SHP77 treated with DMSO at 0.1 percent for 48 hours (cell line): ENCODE measurements around the gene DCUN1D5.
"Not testable (repeated sequence)": the region's sequence is repeated elsewhere in the genome, so short reads cannot be mapped to it uniquely, and the experiment has no call there.

Experiments
- DNase-seq: peaks from one replicate; lab custom pipeline; 2025; lab: John Stamatoyannopoulos, UW

DCUN1D5 gene

GRCh38 chr11:103055221-103055890 lies 36.6 kb downstream of the DCUN1D5 start:
- no peak for DNase-seq

DNA sequence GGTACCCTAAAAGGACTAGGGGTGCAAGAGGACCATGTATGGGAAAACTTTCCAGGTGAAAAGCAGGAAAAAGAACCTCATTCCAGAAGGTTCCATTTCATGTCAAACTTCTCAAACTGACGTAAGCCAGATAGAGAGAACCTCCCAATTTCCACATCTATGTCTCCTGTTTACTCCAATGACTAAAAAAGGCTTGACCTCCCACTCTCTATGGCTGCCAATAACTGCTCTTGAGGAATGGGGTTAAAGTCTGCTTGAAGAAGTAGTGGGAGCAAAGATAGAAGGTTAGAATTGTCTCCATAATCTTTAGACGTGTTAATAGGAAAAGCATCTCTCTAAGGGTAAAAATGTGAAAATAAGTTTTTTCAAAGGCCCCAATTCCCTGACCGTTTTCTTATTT lies 38.0 kb downstream of the DCUN1D5 start:
- no peak for DNase-seq

DNA sequence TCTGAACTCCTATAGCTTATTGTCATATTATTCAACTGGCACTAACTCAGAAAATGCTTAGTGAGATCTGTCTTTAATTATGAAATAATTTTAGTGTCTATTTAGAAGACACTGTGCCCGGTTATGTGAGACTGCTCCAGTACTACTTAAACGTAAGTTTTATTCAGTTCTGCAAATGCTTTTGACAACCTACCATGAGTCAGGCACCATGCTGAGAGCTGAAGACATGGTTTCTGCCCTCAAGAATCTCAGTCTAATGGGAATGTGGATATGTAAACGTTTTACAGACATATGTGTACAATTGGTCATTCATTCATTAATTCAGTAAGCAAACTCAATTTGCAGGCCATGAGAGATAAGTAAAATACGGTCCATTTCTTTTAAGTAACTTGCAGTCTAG lies 40.0 kb downstream of the DCUN1D5 start:
- DNase-seq, result no peak

GRCh38 chr11:103051151-103051801 lies 40.7 kb downstream of the DCUN1D5 start:
- no peak for DNase-seq

DNA sequence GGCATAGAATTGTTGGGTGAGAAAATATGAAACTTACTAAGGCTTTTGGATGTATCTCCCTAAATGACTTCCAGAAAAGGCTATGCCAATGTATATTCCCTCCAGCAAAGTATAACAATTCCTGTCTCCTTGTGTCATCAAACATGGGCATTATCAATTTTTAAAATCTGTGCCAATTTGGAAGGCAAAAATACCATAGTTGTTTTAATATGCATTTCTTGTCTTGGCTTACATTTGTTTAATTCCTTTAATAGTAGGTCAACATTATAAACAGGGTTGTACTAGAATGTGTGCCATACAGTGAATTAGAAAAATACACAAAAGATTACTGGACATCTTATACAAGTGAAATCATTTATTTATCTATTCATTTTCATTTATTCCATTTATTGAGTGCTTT lies 41.6 kb downstream of the DCUN1D5 start:
- DNase-seq, result no peak

- DNase-seq, result no peak
Observed at GRCh38 chr11:103047837-103048236, 44.1 kb downstream of the DCUN1D5 start.

DNA sequence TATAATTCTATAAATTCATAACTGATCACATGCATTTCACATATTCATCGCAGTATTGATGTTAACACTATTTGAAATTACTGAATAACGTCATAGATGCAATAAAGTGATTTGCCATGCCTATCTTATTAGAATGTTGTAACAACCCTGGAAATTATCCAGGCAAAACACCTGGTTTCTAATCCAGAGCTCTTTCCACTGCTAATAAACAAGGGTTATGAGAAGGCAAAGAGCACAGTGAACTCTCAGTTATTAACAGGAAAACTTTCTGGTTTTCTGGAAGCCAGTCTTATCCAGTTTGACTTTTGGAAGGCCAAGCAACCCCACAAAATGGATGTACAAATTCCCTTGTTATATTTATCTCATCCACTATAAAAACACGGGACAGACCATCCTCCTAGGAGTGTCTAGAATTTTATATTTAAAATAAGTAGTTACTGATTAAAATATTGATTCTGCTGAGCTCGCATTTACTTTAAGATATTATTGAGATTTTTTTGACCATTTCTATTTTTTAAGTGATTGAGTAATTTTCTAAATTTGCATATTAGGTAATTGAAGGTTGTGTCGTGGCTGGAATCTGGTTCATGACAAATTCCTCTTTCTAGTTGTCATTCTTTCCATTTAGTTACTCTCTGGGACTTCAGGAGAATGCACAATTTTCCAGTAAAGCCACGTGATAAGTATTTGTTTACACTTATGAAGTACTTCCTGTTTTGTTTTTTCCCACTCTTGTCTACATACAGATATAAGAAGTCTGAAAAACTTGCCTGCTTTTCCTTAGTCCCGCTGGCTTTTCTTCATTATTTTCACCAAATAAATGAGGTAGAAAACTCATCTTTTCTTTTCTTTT lies 47.9 kb downstream of the DCUN1D5 start:
- no peak for DNase-seq

DNA sequence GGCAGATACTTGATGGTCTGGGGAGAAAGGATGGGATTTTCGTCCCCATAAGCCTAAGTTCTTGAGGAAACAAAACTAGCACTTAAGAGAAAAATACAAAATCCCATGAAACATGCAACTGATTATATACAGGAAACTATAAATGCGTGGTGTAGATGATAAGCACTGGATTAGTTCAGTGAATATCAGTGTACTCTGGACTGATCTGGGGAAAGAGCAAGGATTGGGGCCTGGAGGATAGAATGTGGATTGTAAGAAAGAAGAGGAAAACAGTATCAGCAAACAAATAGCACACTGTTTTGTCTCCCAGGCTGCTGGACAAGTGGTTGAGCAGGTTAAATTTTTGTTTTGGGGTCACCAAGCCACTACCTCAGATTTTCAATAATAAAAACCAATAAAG lies 49.8 kb downstream of the DCUN1D5 start:
- DNase-seq, result no peak

DNA sequence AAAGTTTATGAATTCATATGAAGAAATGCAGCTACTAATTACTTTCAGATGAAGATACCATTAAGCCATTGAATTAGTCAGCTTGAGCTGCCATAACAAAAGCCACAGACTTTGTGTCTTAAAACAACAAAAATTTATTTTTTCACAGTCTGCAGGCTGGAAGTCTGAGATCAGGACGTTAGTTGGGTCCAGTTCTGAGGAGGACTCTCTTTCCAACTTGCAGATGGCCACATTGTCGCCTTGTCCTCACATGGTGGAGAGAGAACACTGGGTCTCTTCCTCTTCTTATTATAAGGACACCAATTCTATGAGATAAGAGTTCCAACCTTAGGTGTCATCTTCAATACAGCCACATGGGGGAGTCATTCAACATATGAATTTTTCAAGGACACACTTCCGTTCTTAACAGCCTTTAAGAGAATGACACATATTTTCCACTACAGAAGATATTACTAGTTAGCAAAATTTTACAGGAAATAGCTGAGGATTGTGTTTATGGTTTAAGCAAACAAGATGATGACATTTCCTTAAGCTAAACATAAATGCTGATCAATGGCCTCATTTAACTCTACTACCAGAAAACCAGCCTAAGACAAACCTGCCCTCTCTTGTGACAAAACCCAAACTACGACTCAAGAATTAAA lies 56.0 kb downstream of the DCUN1D5 start:
- peak; percentile 66 for DNase-seq

GRCh38 chr11:103035216-103035615 lies 56.7 kb downstream of the DCUN1D5 start:
- DNase-seq, result no peak

DNA sequence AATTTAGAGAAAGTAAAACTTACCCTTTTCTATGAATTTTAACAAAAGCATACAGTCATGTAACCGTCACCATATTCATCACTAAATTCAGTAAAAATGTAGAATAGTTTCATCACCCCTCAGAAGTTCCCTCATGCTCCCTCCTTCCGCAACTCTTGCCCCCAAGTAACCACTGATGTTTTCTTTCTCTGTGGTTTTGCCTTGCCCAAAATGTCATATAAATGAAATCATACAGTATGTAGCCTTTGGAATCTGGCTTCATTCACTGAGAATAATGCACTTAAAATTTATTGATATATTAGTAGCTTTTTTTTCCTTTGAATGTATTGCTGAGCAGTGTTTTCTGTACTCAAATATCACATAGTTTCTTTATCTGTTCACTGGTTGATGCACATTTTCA lies 60.1 kb downstream of the DCUN1D5 start:
- no peak for DNase-seq

GRCh38 chr11:103029401-103029800 lies 62.6 kb downstream of the DCUN1D5 start:
- DNase-seq, result no peak

DNA sequence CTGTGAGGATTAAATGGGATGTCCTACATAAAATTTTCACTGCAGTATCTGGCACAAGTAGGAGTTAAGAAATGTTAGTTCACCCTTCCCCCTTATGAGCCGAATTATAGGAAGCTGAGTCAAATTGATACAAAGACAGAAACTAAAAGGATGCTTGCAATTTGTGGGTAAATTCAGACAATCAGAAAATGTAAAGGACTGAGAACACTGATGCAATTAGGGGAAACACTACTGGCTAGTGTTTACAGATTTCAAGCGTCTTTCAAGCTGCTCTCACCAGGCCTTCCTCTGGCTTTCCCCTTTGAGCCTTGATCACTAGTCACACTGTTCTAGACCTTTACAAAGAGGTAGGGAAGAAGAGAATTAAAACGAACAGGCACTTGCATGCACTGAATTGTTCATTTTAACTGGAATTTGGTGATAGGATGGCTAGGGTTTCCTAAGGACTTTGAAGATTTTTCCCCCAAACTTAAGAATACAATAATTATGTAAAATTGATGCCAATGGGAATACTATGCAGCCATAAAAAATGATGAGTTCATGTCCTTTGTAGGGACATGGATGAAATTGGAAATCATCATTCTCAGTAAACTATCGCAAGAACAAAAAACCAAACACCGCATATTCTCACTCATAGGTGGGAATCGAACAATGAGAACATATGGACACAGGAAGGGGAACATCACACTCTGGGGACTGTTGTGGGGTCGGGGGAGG lies 63.5 kb downstream of the DCUN1D5 start:
- DNase-seq, result not testable (repeated sequence)

DNA sequence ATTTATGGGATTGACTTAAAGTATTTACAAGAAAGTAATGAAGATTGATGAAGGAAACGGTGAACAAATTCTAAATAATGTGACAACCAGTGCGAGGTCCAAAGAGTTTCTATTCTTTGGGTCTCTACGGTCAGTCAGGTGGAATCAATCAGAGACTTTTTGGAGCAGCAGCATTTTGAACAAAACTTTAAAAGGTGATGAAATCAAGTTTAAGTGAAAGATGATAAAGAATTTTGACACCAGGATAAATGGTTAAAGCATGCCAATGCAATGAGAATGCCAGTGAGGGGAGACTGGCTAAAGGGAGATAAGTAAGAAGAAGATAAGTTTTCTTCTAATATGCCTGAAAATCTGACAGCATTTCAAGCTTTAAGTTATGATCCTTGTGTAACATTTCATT lies 67.9 kb downstream of the DCUN1D5 start:
- no peak for DNase-seq

DNA sequence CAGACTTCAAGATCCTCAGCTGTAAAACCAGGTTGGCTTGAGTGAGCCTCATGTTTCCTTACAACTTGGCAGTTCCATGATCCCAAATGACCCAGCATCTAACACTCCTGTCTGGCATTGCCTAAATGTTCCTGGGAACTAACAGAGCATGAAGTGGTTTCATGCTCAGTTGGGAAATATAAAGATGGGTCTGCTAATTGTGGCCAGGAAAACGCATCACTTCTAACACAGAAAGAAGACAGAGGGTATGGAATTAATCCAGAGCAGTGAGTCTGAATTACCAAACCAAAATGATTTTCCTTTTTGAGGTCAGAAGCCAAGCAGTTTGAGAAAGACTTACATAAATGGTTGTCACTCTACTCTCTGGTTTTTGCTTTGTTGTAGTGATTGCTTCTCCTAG lies 75.9 kb downstream of the DCUN1D5 start:
- DNase-seq, result no peak

DNA sequence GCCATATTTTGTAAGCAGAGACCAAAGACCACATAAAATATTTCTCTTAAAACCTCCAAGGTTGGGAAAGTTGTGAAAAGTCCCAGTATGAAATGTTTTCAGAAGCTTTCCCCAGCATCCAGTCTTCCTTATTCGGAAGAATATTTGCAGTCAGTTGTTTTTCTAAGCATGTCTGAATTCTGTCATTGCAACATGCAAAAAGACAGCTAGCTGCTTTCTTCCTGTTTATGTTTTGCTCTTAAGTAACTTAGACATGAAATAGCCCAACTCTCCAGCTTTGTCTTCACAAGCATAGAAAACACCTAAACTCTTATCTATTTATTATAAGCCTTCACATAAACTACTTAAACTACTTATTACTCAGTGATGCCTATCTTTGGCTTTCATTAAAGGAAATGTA lies 78.5 kb downstream of the DCUN1D5 start:
- no peak for DNase-seq
